ENCODE results near the gene CACNG6.

- TF ChIP-seq CTCF (IDR thresholded peaks at IDR 0.05) (no peak), EZH2 (IDR thresholded peaks at IDR 0.05) (no peak), EZH2phosphoT487 (IDR thresholded peaks at IDR 0.05) (no peak)
Observed at GRCh38 chr19:54040003-54040402, 48.6 kb downstream of the CACNG6 start.
